GM19328 (cell line): ENCODE measurements around the gene CEP43.
A peak's percentile ranks its signal among the peaks of the same experiment; 100 is the strongest.

Source experiments
- ATAC-seq: cut with Tn5 transposase; IDR thresholded peaks from one replicate; pipeline ENCODE4 v1.9.1; 2021; ENCODE audit warnings: mild to moderate bottlenecking, moderate library complexity; ENCODE audit not compliant: unreplicated experiment

CEP43 gene, protein sequence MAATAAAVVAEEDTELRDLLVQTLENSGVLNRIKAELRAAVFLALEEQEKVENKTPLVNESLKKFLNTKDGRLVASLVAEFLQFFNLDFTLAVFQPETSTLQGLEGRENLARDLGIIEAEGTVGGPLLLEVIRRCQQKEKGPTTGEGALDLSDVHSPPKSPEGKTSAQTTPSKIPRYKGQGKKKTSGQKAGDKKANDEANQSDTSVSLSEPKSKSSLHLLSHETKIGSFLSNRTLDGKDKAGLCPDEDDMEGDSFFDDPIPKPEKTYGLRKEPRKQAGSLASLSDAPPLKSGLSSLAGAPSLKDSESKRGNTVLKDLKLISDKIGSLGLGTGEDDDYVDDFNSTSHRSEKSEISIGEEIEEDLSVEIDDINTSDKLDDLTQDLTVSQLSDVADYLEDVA

DNA sequence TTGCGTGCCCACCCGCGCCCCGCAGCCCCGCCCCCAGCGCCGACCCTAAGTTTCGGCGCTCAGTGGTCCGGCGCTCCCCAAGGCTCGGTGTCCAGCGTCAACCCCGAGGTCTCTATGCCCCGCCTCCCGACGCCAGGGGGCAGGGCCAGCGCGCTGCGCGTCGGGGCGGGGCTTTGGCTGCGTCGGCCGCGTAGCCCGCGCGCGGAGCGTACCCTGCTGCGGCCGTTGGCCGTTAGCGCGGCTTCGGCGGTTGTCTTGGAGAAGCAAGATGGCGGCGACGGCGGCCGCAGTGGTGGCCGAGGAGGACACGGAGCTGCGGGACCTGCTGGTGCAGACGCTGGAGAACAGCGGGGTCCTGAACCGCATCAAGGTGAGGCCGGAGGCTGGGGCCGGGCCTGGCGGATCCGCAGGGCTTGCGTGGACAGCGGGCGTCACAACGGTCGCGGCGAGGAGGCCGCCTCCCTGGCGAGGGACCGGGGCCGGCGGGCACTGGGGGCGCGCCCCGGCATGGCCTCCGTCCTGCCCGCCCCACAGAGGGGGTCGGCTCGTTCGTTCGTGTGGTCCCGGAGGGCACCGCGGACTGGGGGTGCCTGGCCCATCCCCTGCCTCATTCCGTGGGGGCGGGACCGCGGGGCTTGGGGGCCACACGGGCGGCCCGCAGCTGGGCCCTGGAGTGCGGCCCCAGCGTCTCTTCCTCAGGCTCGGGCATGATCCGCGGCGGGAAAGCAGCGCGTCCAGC is at the start of gene CEP43:
Gene CEP43 (plus strand): TSS at position 253 of the 739 bp plus-strand sequence. CDS start 16 bp downstream, at position 269.
- ATAC-seq, result peak; percentile 91

DNA sequence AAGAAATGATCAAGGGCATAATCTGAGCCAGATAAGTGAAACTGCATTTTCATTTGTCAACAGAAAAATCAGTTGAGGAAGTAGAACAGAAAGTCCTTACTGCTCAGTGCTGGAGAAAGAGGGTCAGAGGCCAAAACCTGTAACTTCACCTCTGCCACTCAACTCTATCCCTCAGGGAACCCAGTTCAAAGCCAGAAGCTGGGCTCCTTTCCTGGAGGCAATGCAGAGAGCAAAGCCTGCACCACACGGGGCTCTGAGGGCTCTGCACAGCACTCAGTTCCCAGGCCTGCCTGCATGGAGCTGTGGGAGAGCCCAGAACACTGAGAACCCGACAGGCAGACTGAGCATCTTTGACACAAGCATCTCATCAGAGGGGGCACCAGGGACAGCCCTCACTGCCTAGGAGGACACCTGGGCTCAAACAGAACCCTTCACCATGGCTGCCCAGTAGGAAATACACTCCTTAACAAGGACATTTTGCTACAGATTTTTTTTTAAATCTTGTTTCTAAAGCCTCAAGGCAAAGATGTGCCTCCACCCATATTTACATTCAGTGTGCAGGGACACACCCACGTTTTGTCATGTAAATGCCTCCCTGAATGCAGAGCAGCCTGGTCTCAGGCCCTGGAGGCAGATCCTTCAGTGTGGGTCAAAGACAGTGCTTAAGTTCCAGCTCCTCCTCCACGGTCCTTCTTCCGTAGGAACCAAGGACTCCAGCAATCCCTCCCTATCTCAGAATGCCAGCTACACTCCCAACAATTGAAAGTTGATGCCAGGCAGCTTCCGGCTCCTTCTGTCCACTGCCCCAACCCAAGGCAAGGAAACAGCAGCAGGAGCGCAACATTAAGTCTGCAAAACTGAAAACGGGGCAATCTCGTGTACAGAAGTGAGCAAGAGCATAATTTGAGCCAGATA is 49.4 kb upstream of the CEP43 start:
- peak; percentile 4 for ATAC-seq

DNA sequence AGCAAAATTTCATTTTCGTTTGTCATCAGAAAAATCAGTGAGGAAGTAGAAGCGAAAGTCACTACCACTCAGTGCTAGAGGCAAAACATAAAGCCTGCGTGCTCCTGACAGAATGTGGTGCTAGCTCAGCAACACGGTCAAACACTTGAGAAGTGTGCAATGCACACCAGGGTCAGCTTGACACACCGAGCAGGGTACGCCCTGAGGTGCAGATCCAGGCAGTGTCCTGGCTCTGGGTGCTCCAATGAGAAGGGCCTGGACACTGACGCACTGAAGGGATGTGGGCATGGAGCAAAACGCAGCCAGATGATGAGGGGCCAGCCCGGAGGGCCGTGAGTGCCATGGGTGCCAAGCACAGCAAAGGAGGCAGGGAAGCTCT is 48.8 kb upstream of the CEP43 start:
- ATAC-seq, result peak; percentile 38

DNA sequence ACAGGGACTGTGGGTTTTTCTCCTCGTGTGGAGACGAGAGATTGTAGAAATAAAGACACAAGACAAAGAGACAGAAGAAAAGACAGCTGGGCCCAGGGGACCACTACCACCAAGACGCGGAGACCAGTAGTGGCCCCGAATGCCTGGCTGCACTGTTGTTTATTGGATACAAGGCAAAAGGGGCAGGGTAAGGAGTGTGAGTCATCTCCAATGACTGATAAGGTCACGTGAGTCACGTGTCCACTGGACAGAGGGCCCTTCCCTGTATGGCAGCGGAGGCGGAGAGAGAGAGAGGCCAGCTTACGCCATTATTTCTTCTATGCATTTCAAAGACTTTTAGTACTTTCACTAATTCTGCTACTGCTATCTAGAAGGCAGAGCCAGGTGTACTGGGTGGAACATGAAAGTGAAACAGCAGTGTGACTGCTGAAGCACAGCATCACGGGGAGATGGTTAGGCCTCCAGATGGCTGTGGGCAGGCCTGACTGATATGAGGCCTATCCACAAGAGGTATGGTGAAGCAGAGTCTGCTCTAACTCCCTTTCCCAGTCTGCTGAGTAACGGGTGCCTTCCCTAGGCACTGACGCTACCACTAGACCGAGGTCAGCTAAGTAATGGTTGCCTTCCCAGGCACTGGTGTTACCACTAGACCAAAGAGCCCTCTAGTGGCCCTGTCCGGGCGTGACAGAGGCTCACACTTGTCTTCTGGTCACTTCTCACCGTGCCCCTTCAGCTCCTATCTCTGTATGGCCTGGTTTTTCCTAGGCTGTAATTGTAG is 48.1 kb upstream of the CEP43 start:
- peak; percentile 91 for ATAC-seq

DNA sequence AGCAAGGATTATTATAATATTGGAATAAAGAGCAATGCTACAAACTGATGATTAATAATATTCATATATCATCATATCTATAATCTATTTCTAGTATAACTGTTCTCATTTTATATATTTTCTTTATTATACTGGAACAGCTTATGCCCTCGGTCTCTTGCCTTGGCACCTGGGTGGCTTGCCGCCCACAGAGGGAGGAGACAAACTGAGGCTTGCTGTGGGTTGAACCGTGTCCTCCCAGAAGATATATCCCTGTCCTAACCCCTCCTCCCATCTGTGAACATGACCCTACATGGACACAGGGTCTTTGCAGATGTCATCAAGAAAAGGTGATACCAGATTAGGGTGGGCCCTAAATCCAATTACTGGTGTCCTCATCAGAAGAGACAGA is 47.5 kb upstream of the CEP43 start:
- ATAC-seq, result no peak

DNA sequence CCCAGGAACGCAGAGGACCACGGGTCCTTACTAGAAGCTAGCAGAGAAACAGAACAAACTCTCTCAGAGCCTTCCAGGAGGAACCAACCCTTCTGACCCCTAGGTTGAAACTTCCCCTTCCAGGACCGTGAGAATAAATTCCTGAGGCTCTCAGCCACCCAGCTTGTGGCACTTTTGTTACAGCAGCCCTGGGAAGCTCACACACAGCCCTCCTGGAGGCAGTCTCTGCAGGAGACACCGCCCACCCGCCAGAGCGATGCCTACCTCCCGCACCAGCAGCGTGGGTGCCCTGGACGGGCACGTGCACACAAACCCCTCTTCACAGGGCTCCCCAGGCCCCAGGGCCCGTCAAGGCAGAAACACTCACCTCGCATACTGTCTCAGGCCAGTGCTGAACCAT is 47.1 kb upstream of the CEP43 start:
- no peak for ATAC-seq

DNA sequence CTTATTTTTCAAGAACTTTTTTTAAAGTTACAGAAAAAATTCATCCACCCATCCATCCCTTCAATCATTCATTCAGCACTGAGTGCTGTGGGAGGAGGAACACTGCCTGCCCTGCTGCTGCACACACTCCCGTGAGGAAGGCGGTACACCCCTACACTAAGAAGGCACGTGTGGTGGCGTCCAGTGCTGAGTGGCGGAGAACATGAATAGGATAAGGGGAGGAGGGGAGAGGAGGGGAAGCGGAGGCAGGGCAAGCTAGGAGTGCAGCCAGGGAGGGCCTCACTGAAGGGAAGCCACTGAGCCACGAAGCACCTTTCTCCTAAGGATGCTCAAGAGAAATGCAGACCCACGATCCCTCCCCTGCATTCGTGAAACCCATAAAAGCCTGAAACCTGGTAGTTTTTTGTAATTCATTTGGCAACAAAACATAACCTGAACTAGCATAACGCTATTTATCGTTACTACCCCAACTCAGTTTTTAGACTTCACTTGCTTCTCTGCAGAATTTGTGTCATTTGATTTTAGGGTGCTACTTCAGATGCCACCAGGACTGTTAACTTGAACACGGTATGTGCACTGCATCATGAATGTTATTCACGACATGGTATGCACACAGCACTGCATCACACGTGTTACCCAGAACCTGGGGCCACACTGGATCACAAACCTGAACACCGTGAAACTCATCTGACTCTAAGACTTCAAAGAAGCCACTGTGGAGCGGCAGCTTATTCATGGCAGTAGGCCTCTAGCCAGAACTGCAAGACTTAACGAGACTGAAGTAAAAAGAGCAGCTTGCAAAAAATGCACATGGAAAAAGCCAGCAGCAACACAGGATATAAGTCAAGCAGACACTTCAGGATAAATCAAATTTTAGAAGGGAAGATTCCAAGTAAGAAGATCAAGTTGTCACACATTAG is 46.4 kb upstream of the CEP43 start:
- no peak for ATAC-seq

DNA sequence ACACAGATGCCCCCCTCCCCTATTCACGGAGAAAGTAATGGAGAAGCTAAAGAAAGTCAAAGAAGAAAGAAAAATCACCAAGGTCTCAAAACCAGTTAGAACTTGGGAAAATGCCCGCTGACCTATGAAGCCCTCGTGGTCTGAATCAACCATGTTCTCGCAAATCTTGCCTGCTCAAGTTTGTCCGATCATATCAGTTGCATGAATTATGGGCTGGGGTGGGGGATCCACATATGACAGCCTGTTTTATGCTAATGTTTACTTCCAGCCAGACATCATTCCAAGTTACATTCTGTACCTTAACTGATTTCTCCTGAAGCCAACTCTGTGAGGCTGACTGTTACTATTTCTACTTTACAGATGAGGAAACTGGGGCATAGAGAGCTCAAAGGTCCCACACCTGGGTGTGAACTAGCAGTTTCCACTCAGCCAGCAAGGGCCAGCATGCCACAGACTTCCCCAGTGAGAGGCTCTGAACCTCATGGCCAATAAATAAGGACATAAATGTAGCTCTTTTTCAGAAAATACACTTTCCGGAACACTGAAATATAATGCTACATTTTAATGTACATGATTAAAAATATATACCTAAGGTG is 45.0 kb upstream of the CEP43 start:
- ATAC-seq, result no peak

DNA sequence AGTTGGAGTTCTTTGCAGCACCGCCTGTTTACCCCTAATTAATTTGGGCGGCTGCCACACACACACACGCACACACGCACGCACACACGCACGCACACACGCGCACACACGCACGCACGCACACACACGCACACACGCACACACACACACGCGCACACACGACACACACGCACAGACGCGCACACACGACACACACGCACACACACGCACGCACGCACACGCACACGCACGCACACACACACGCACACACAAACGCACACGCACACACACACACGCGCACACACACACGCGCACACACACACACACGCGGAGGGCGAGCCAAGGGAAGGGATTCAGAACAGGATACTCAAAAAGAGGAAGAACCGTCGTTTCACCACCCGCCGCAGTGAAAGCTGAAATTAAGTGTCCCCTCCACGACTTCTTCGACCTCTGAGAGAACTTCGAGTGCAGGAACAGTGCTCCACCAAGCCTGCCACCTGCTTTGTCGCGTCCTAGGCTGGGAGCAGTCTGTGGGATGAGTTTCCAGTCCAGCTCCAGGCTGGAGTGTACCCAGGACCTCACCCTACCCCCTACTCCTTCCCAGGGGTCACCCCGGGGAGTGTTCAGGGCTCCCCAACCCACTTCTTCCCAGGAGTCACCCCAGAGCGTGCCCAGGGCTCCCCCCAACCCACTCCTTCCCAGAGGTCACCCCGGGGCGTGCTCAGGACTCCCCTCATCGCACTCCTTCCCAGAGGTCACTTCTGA is 43.9 kb upstream of the CEP43 start:
- no peak for ATAC-seq

DNA sequence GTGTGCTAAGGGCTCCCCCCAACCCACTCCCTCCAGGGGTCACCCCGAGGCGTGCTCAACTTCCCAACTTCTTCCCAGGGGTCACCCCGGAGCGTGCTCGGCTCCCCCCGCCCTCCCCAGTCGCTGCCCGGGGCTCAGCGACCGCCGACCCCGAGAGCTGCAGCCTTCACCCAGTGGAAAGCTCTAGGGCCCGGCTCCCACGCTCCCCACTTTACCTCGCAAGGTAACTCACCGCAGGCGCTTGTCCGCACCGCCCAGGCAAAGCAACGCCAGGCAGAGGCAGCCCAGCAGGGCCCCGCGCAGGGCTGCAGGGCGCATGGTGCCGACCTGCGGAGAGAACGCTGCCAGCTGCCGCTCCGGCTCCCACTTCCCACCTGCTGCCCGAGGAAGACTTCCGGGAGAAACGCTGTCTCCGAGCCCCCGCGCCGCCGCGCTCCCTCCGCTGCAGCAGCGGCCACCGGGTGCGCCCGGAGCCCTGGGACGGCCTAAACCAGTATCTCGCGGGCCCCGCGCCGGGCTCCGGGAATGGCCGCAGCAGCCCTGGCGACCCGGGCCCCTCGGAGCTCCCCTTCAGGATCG is 43.2 kb upstream of the CEP43 start:
- peak; percentile 6 for ATAC-seq

DNA sequence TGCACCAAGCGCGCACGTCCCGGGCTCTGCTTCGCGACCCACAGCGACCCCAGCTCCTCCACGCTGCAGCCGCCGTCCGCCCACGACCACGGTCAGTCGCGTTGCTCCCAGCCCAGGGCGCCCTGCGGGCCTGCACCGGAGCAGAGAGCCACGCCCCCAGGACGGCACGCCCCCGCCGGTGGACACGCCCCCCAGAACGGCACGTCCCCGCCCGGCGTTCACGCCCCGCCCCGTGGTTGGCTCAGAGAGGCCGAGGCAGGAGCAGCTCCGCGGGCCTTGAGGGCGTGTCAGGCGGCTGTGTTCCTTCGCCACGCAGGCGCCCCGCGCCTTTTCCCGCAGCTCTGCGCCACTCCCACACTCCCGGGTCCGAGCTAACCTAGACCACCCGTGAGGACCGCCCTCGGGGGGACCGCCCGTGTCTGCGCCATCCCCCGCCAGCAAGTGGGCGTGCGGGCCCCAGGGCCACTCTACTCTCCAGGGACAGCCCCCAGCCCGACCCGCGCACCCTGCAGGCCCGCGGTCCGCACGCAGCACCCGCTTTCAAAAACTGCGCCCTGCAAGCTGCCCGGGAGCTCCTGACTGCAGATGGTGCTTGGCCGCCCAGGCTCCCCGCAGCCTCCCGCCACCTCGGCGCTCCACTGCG is 42.6 kb upstream of the CEP43 start, which contains the start of gene RNASET2:
Gene RNASET2 (minus strand): TSS at position 107 of the 643 bp plus-strand sequence. CDS start 368 bp downstream, outside the sequence.
- ATAC-seq, result peak; percentile 61

DNA sequence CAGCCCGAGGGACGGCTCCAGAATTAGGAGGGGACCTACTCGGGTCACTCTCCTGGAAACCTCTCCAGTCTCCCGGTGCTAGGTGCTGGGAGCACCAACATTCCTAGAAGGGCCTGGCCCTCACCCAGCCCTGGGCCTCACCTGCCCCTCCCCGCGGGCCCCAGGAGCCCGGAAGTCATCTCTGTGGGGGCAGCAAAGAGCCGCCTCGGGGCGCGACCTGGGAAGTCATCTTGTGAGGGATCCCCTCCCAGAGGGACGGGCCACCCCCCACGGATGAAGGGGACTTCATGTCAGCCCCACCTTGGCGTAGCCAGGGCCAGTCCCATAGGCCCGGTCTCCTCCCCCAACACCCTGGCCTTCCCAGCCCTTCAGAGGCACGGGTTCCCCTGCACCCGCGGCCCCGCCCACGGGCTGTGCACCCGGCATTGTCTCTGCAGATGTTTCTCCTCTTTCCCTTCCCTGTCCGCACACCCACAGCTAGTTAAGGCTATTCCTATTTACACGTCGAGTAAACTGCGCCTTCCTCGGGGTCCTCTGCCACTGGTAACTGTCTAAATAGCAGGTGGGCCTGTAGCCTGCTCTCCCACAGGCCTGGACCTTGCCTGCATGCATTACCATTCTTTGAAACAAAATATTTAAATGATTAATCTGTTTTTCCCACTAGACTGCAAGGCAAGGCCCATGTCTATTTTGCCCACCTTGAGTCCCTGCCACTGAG is 42.0 kb upstream of the CEP43 start:
- peak; percentile 33 for ATAC-seq

DNA sequence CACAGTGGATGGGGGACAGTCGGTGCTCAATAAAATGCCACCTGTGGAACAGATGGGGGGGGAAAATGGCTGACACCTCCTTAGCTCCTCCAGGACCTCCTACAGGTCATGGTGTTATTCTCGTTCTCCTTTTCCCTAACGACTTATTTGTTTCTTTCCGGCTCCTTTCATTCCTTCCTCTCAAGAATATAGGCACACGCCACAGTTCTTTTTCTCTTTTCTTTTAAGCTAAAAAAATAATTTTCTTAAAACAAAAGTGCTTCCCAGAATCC is 41.5 kb upstream of the CEP43 start:
- no peak for ATAC-seq

DNA sequence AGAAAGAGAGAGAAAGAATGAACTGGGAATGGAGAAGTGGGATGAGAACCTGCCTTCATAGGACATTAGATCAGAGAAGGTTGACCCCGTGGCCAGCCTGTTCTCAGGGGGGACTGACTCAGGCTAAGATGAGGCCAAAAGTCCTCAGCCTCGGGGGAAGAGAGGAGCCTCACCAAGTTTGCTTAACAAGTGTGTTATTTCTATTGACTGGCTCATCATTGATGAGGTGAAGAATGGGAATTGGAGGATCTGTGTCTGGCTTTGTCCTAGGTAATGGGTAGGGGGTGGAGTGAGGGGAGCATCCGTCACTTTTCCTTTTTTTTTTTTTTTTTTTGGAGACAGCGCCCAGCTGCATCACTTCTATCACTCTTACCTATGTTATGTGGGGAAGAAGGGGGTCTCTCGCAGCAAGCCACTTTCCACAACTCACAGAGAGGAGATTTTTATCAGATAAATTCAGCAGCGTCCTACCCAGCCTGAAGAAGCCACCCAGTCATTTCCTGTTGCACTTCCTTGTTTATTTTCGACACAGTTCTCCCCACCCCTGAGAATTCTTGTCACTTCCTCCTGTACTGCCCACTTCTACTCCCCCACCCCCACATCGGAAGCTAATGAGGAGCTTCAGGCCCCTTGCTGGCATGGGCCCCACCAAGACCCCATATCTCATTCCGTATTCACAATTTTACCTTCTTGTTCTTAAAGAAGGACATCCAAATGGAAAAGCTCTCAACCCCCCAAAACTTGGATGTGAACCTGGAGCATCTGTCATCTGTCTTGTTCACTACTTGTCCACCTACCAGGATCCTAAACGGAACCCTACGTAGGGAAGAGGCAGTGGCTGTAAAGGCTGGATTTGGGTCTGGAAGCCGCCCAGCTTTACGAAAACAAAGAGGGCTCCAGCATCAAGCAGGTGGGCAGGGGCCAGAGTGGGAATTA is 40.0 kb upstream of the CEP43 start:
- no peak for ATAC-seq

DNA sequence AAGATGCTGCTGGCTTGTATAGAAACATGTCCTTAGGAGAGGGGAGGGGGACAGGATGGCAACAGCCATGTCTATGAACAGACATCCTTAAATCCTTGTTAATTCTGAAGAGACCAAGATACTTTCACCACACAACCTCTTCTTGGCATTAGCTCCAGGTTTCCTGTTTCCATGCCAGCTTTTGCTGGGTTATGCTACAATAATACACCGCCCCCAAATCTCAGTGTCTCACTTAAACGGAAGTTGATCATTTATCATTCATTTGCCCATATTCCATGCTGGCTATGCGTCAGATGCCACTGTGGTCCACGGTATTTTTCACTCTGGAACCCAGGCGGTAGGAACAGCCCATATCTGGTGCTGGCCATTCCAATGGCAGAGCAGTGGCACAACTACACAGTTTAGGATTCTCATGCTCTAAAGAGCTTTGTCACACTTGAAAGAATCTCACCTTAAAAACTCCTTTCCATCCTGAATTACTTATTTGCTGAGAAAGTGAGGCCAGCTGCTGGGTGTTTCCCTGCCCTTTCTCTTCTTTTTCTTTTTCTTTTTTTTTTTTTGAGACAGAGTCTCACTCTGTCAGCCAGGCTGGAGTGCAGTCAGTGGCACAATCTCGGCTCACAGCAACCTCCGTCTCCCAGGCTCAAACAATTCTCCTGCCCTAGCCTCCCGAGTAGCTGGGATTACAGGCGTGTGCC is 39.1 kb upstream of the CEP43 start:
- no peak for ATAC-seq
